Neural progenitor cell (in vitro differentiated cells): Measurements from ENCODE around the gene COL4A2.

Experiments
- EZH2phosphoT487 ChIP-seq: fragments of 200-600 bp; sonication (generic); IDR thresholded peaks from 2 replicates; pipeline ENCODE4 v1.6.1; 2017; ENCODE audit warnings: antibody characterized with exemption
- TF ChIP-seq, protein P1 (sequence below): fragments of 200-600 bp; sonication (generic); IDR thresholded peaks from 2 replicates; pipeline ENCODE4 v1.5.1; 2017; ENCODE audit warnings: antibody characterized with exemption, mild to moderate bottlenecking

GRCh38 chr13:110328573-110328972, 21.5 kb downstream of the COL4A2 start:
- TF ChIP-seq, protein P1, sequence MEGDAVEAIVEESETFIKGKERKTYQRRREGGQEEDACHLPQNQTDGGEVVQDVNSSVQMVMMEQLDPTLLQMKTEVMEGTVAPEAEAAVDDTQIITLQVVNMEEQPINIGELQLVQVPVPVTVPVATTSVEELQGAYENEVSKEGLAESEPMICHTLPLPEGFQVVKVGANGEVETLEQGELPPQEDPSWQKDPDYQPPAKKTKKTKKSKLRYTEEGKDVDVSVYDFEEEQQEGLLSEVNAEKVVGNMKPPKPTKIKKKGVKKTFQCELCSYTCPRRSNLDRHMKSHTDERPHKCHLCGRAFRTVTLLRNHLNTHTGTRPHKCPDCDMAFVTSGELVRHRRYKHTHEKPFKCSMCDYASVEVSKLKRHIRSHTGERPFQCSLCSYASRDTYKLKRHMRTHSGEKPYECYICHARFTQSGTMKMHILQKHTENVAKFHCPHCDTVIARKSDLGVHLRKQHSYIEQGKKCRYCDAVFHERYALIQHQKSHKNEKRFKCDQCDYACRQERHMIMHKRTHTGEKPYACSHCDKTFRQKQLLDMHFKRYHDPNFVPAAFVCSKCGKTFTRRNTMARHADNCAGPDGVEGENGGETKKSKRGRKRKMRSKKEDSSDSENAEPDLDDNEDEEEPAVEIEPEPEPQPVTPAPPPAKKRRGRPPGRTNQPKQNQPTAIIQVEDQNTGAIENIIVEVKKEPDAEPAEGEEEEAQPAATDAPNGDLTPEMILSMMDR: no peak
- no peak for TF ChIP-seq EZH2phosphoT487
